WTC11 (cell line): ENCODE results near the gene LIN7C. TPM values are rescaled to one million over a fixed set of nuclear protein-coding genes. Genes with fewer than 3 reads are reported as not detected.

Source experiments
- ATAC-seq: fragments of 200-7000 bp; cut with Tn5 transposase; 2 replicates; pipeline ENCODE4 v1.10.0; 2021; ENCODE audit warnings: mild to moderate bottlenecking, moderate library complexity
- CTCF ChIA-PET: fragments of 300-600 bp; sonication (Branson Sonifier 250); formaldehyde crosslinking; loops from one replicate; lab custom pipeline; 2021; ENCODE audit warnings: antibody characterized with exemption; lab: Charles Lee
- POLR2A ChIA-PET: fragments of 350-600 bp; sonication (Branson Sonifier 250); formaldehyde crosslinking; loops from one replicate; lab custom pipeline; 2021; ENCODE audit warnings: antibody characterized with exemption; lab: Charles Lee
- DNase-seq: peaks from one replicate; pipeline ENCODE4 v3.0.0; 2021; ENCODE audit warnings: low spot score
- H3K27ac Mint-ChIP-seq: 2 replicates; pipeline ENCODE4 v1.8.0; 2021; ENCODE audit warnings: mixed read lengths
- H3K27me3 Mint-ChIP-seq: 2 replicates; pipeline ENCODE4 v1.8.0; 2021; ENCODE audit warnings: low read depth, mild to moderate bottlenecking, moderate library complexity, mixed read lengths
- H3K36me3 Mint-ChIP-seq: 2 replicates; pipeline ENCODE4 v1.8.0; 2021; ENCODE audit warnings: mixed read lengths
- H3K4me1 Mint-ChIP-seq: 2 replicates; pipeline ENCODE4 v1.8.0; 2022; ENCODE audit warnings: mixed read lengths
- H3K4me3 Mint-ChIP-seq: 2 replicates; pipeline ENCODE4 v1.8.0; 2021; ENCODE audit warnings: mild to moderate bottlenecking, moderate library complexity, mixed read lengths
- H3K9me3 Mint-ChIP-seq: 2 replicates; pipeline ENCODE4 v1.8.0; 2021; ENCODE audit warnings: mixed read lengths
- AFF4 ChIP-seq: sonication (generic); formaldehyde crosslinking; IDR thresholded peaks from 2 replicates; pipeline ENCODE4 v1.8.1; 2023; ENCODE audit warnings: mild to moderate bottlenecking, missing genetic modification reagents, borderline replicate concordance
- CTCF ChIP-seq: fragments of 200-600 bp; IDR thresholded peaks from 2 replicates; pipeline ENCODE4 v1.8.0; 2022; ENCODE audit warnings: antibody characterized with exemption
- E2F1 ChIP-seq: sonication (generic); formaldehyde crosslinking; IDR thresholded peaks from 2 replicates; pipeline ENCODE4 v1.8.0; 2022; ENCODE audit warnings: mild to moderate bottlenecking, missing genetic modification reagents
- E2F4 ChIP-seq: sonication (generic); formaldehyde crosslinking; IDR thresholded peaks from 2 replicates; pipeline ENCODE4 v1.8.1; 2022; ENCODE audit warnings: low read depth, mild to moderate bottlenecking, moderate library complexity, missing genetic modification reagents, borderline replicate concordance
- GABPB1 ChIP-seq: sonication (generic); formaldehyde crosslinking; IDR thresholded peaks from 2 replicates; pipeline ENCODE4 v1.8.1; 2023; ENCODE audit warnings: mild to moderate bottlenecking, missing genetic modification reagents
- GRHL2 ChIP-seq: fragments of 250-450 bp; sonication (Bioruptor Pico); IDR thresholded peaks from 2 replicates; pipeline ENCODE4 v1.8.0; 2022; ENCODE audit warnings: mild to moderate bottlenecking, moderate library complexity; ENCODE audit not compliant: insufficient replicate concordance, severe bottlenecking
- HMGA2 ChIP-seq: fragments of 250-450 bp; sonication (Bioruptor Pico); IDR thresholded peaks from 2 replicates; pipeline ENCODE4 v1.4.0; 2021; ENCODE audit warnings: mild to moderate bottlenecking, moderate library complexity
- KAT7 ChIP-seq: sonication (generic); formaldehyde crosslinking; IDR thresholded peaks from 2 replicates; pipeline ENCODE4 v1.8.1; 2023; ENCODE audit warnings: missing genetic modification reagents, mild to moderate bottlenecking, borderline replicate concordance
- MXD4 ChIP-seq: fragments of 250-450 bp; sonication (Bioruptor Pico); IDR thresholded peaks from 2 replicates; pipeline ENCODE4 v1.8.0; 2021; ENCODE audit warnings: mild to moderate bottlenecking, moderate library complexity, borderline replicate concordance
- OVOL2 ChIP-seq: fragments of 250-450 bp; sonication (Bioruptor Pico); IDR thresholded peaks from 2 replicates; pipeline ENCODE4 v1.9.0; 2021; ENCODE audit warnings: mild to moderate bottlenecking, borderline replicate concordance
- PRDM15 ChIP-seq: sonication (generic); formaldehyde crosslinking; IDR thresholded peaks from 2 replicates; pipeline ENCODE4 v1.8.0; 2022; ENCODE audit warnings: missing genetic modification reagents
- PREB ChIP-seq: sonication (generic); formaldehyde crosslinking; IDR thresholded peaks from 2 replicates; pipeline ENCODE4 v1.8.1; 2022; ENCODE audit warnings: mild to moderate bottlenecking, missing genetic modification reagents, moderate library complexity, borderline replicate concordance
- SP1 ChIP-seq: sonication (generic); formaldehyde crosslinking; conservative IDR thresholded peaks from 2 replicates; pipeline ENCODE4 v1.8.1; 2022; ENCODE audit warnings: missing genetic modification reagents
- ZBTB21 ChIP-seq: sonication (generic); formaldehyde crosslinking; IDR thresholded peaks from 2 replicates; pipeline ENCODE4 v1.8.1; 2023; ENCODE audit warnings: mild to moderate bottlenecking, missing genetic modification reagents, borderline replicate concordance
- ZNF121 ChIP-seq: sonication (generic); formaldehyde crosslinking; IDR thresholded peaks from 2 replicates; pipeline ENCODE4 v1.8.0; 2023; ENCODE audit warnings: missing genetic modification reagents
- ZNF416 ChIP-seq: fragments of 250-450 bp; sonication (Bioruptor Pico); IDR thresholded peaks from 2 replicates; pipeline ENCODE4 v1.9.0; 2021; ENCODE audit warnings: mild to moderate bottlenecking, inconsistent platforms
- ZSCAN18 ChIP-seq: fragments of 250-450 bp; sonication (Bioruptor Pico); IDR thresholded peaks from 2 replicates; pipeline ENCODE4 v2.1.2; 2022; ENCODE audit warnings: mild to moderate bottlenecking, moderate library complexity
- total RNA-seq: library from RNA; stranded (reverse); gene quantifications from 3 replicates; pipeline ENCODE4 v1.2.3, GENCODE V29; 2021

LIN7C gene
- total RNA-seq, 1 experiment from 2014 or later = 39.4 TPM

- DNase-seq (no peak), ATAC-seq (no peak)
- Mint-ChIP-seq H3K27me3 (no peaks in the 10 kb centered on the region), H3K27ac (peak overlapping the region; percentile 52; the same call in 1 of the 2 replicates), H3K9me3 (peaks cover 22% of the 10 kb centered on the region), H3K4me3 (no peak overlapping the region), H3K36me3 (peaks cover 26% of the 10 kb centered on the region), H3K4me1 (peaks cover 79% of the 10 kb centered on the region)
- ChIA-PET CTCF (no interaction called here), POLR2A (no interaction called here)
- TF ChIP-seq ZNF416 (no peak), OVOL2 (CRISPR knock-in tag) (no peak), SP1 (no peak), ZBTB21 (CRISPR knock-in tag) (no peak), PREB (CRISPR knock-in tag) (no peak), E2F1 (no peak), AFF4 (CRISPR knock-in tag) (no peak), GABPB1 (no peak)
Observed at GRCh38 chr11:27458182-27458581, 48.4 kb downstream of the LIN7C start.

- TF ChIP-seq HMGA2 (CRISPR knock-in tag) = no peak
- no peak for TF ChIP-seq ZNF121
- no peak for TF ChIP-seq KAT7 (CRISPR knock-in tag)
- TF ChIP-seq CTCF = no peak
- TF ChIP-seq, all 79 proteins: peak for 0
- CTCF ChIA-PET = no interaction called here
- H3K36me3 Mint-ChIP-seq = peaks cover 27% of the 10 kb centered on the region
- H3K27me3 Mint-ChIP-seq = no peaks in the 10 kb centered on the region
- DNase-seq (no peak), ATAC-seq (no peak)
- POLR2A ChIA-PET = no interaction called here
- H3K27ac Mint-ChIP-seq = peak overlapping the region; percentile 9; the same call in 1 of the 2 replicates
- peaks cover 22% of the 10 kb centered on the region for H3K9me3 Mint-ChIP-seq
- H3K4me3 Mint-ChIP-seq = no peak overlapping the region
- H3K4me1 Mint-ChIP-seq = peaks cover 73% of the 10 kb centered on the region
Observed at GRCh38 chr11:27456795-27457329, 49.7 kb downstream of the LIN7C start.

- Mint-ChIP-seq H3K9me3 (peaks cover 22% of the 10 kb centered on the region), H3K36me3 (peaks cover 27% of the 10 kb centered on the region)
- no peak for TF ChIP-seq MXD4
- no peak for TF ChIP-seq ZSCAN18
- TF ChIP-seq GRHL2 = no peak
- TF ChIP-seq PRDM15 (CRISPR knock-in tag) = no peak
- TF ChIP-seq E2F4 (CRISPR knock-in tag) = no peak
Observed at GRCh38 chr11:27456140-27456794, 50.3 kb downstream of the LIN7C start.

More at GRCh38 chr11:27456140-27456794, 50.3 kb downstream of the LIN7C start:
- DNase-seq (no peak), ATAC-seq (no peak)
- CTCF ChIA-PET = no interaction called here
- Mint-ChIP-seq H3K4me3 (no peak overlapping the region), H3K27ac (peak overlapping the region; percentile 71), H3K4me1 (peaks cover 75% of the 10 kb centered on the region), H3K27me3 (no peaks in the 10 kb centered on the region)
- POLR2A ChIA-PET = no interaction called here
